ENCODE measurements around the gene GNLY. TPM values are rescaled to one million over a fixed set of nuclear protein-coding genes. Genes with fewer than 3 reads are reported as not detected.

The GNLY gene
- total RNA-seq, 1 experiment from 2014 or later, result not detected

- no peak for TF ChIP-seq CTCF (IDR thresholded peaks at IDR 0.05; ENCODE audit: insufficient read depth in 1 of 2, low read depth in 1 of 2, low read length in 1 of 2, severe bottlenecking in 1 of 2, unreplicated experiment in 1 of 2)
- intact Hi-C loops (cut with micrococcal nuclease; ENCODE audit: unreplicated experiment), result no loop called here
- BruUV-seq (replicated peaks), result no TSS peak
- Histone ChIP-seq H3K36me3 (ENCODE audit: control insufficient read depth, insufficient read depth, low read length) (no peaks in the 10 kb centered on the region), H3K4me3 (ENCODE audit: low read depth, low read length) (no peak overlapping the region), H3K27me3 (replicated peaks; ENCODE audit: control insufficient read depth, insufficient read depth, low read length) (no peaks in the 10 kb centered on the region), H3K4me1 (peaks cover 5% of the 10 kb centered on the region), H3K9me3 (no peaks in the 10 kb centered on the region)
- no peak overlapping the region for H3K4me3 Mint-ChIP-seq (ENCODE audit: unreplicated experiment)
- H3K36me3 Mint-ChIP-seq (ENCODE audit: insufficient read depth, unreplicated experiment), result no peaks in the 10 kb centered on the region
- ChIA-PET CTCF (no interaction called here), POLR2A (no interaction called here)
- peaks cover 7% of the 10 kb centered on the region for H3K4me1 Mint-ChIP-seq (ENCODE audit: low read depth, unreplicated experiment)
- H3K9me3 Mint-ChIP-seq (ENCODE audit: unreplicated experiment), result no peaks in the 10 kb centered on the region
- DNase-seq, result no peak
- H3K27ac Mint-ChIP-seq (ENCODE audit: unreplicated experiment), result no peak overlapping the region
- peaks cover 15% of the 10 kb centered on the region for H3K27me3 Mint-ChIP-seq (ENCODE audit: insufficient read depth, unreplicated experiment)
Measured at GRCh38 chr2:85699325-85699724, 5.2 kb downstream of the GNLY start.

GRCh38 chr2:85702172-85702571 lies 8.0 kb downstream of the GNLY start:
- Mint-ChIP-seq H3K4me1 (ENCODE audit: low read depth, unreplicated experiment) (no peaks in the 10 kb centered on the region), H3K9me3 (ENCODE audit: unreplicated experiment) (no peaks in the 10 kb centered on the region), H3K27me3 (ENCODE audit: insufficient read depth, unreplicated experiment) (peaks cover 18% of the 10 kb centered on the region), H3K36me3 (ENCODE audit: insufficient read depth, unreplicated experiment) (no peaks in the 10 kb centered on the region), H3K4me3 (ENCODE audit: unreplicated experiment) (no peak overlapping the region), H3K27ac (ENCODE audit: unreplicated experiment) (no peak overlapping the region)
- no peaks in the 10 kb centered on the region for H3K36me3 ChIP-seq (ENCODE audit: control insufficient read depth, insufficient read depth, low read length)
- no peak for TF ChIP-seq CTCF (IDR thresholded peaks at IDR 0.05; ENCODE audit: insufficient read depth in 1 of 2, low read depth in 1 of 2, low read length in 1 of 2, severe bottlenecking in 1 of 2, unreplicated experiment in 1 of 2)
- no peaks in the 10 kb centered on the region for H3K27me3 ChIP-seq (replicated peaks; ENCODE audit: control insufficient read depth, insufficient read depth, low read length)
- CTCF ChIA-PET, result no interaction called here
- POLR2A ChIA-PET, result no interaction called here
- H3K4me1 ChIP-seq, result no peaks in the 10 kb centered on the region
- intact Hi-C loops (cut with micrococcal nuclease; ENCODE audit: unreplicated experiment), result no loop called here
- H3K9me3 ChIP-seq, result no peaks in the 10 kb centered on the region
- no peak overlapping the region for H3K4me3 ChIP-seq (ENCODE audit: low read depth, low read length)
- BruUV-seq (replicated peaks), result no TSS peak
- no peak for DNase-seq

- Mint-ChIP-seq H3K36me3 (ENCODE audit: insufficient read depth, unreplicated experiment) (no peaks in the 10 kb centered on the region), H3K9me3 (ENCODE audit: unreplicated experiment) (no peaks in the 10 kb centered on the region), H3K27me3 (ENCODE audit: insufficient read depth, unreplicated experiment) (peaks cover 18% of the 10 kb centered on the region), H3K4me3 (ENCODE audit: unreplicated experiment) (no peak overlapping the region), H3K27ac (ENCODE audit: unreplicated experiment) (no peak overlapping the region), H3K4me1 (ENCODE audit: low read depth, unreplicated experiment) (no peaks in the 10 kb centered on the region)
- Histone ChIP-seq H3K4me1 (no peaks in the 10 kb centered on the region), H3K4me3 (ENCODE audit: low read depth, low read length) (no peak overlapping the region), H3K27me3 (replicated peaks; ENCODE audit: control insufficient read depth, insufficient read depth, low read length) (no peaks in the 10 kb centered on the region), H3K36me3 (ENCODE audit: control insufficient read depth, insufficient read depth, low read length) (no peaks in the 10 kb centered on the region), H3K9me3 (no peaks in the 10 kb centered on the region)
- BruUV-seq (replicated peaks), result no TSS peak
- intact Hi-C loops (cut with micrococcal nuclease; ENCODE audit: unreplicated experiment), result no loop called here
- POLR2A ChIA-PET, result no interaction called here
- no peak for DNase-seq
- CTCF ChIA-PET, result no interaction called here
- TF ChIP-seq CTCF (IDR thresholded peaks at IDR 0.05; ENCODE audit: insufficient read depth in 1 of 2, low read depth in 1 of 2, low read length in 1 of 2, severe bottlenecking in 1 of 2, unreplicated experiment in 1 of 2), result no peak
Measured at GRCh38 chr2:85702800-85703199, 8.6 kb downstream of the GNLY start.
